SK-N-SH treated with all-trans-retinoic acid at 6 μM for 48 hours (cell line): ENCODE measurements around the gene FDX1.

Experiments
- ATAC-seq: fragments of 200-7000 bp; cut with Tn5 transposase; 3 replicates; pipeline ENCODE4 v1.9.1; 2020; ENCODE audit warnings: mild to moderate bottlenecking, moderate library complexity
- BACH2 ChIP-seq: fragments of 250-450 bp; sonication (Bioruptor Pico); IDR thresholded peaks from 2 replicates; pipeline ENCODE4 v1.9.0; 2021; ENCODE audit warnings: mild to moderate bottlenecking, borderline replicate concordance
- CREB5 ChIP-seq: fragments of 250-450 bp; sonication (Bioruptor Pico); IDR thresholded peaks from 2 replicates; pipeline ENCODE4 v1.5.1; 2020; ENCODE audit warnings: low read depth, mild to moderate bottlenecking, moderate library complexity
- CSDC2 ChIP-seq: fragments of 250-450 bp; sonication (Bioruptor Pico); IDR thresholded peaks from 2 replicates; pipeline ENCODE4 v1.5.0; 2020; ENCODE audit warnings: mild to moderate bottlenecking, moderate library complexity
- ESRRG ChIP-seq: fragments of 250-450 bp; sonication (Bioruptor Pico); IDR thresholded peaks from 2 replicates; pipeline ENCODE4 v1.6.1; 2021; ENCODE audit warnings: mild to moderate bottlenecking
- GLIS3 ChIP-seq: fragments of 250-450 bp; sonication (Bioruptor Pico); IDR thresholded peaks from 2 replicates; pipeline ENCODE4 v1.5.0; 2020; ENCODE audit warnings: mild to moderate bottlenecking, moderate library complexity
- ISL1 ChIP-seq: fragments of 250-450 bp; sonication (Bioruptor Pico); IDR thresholded peaks from 2 replicates; pipeline ENCODE4 v2.1.2; 2022; ENCODE audit warnings: mild to moderate bottlenecking, moderate library complexity
- OSR1 ChIP-seq: fragments of 250-450 bp; sonication (Bioruptor Pico); IDR thresholded peaks from 2 replicates; pipeline ENCODE4 v1.8.0; 2022; ENCODE audit warnings: moderate library complexity, mild to moderate bottlenecking, inconsistent platforms
- PATZ1 ChIP-seq: fragments of 250-450 bp; sonication (Bioruptor Pico); IDR thresholded peaks from 2 replicates; pipeline ENCODE4 v1.8.0; 2020; ENCODE audit warnings: mild to moderate bottlenecking, moderate library complexity, borderline replicate concordance
- PPARA ChIP-seq: fragments of 250-450 bp; sonication (Bioruptor Pico); IDR thresholded peaks from 2 replicates; pipeline ENCODE4 v1.5.0; 2020; ENCODE audit warnings: mild to moderate bottlenecking, borderline replicate concordance
- RARB ChIP-seq: fragments of 250-450 bp; sonication (Bioruptor Pico); IDR thresholded peaks from 2 replicates; pipeline ENCODE4 v1.8.0; 2021; ENCODE audit warnings: mild to moderate bottlenecking, moderate library complexity
- SNAI2 ChIP-seq: fragments of 250-450 bp; sonication (Bioruptor Pico); IDR thresholded peaks from 2 replicates; pipeline ENCODE4 v1.5.0; 2020; ENCODE audit warnings: mild to moderate bottlenecking, moderate library complexity
- TCF4 ChIP-seq: fragments of 250-450 bp; sonication (Bioruptor Pico); IDR thresholded peaks from 2 replicates; pipeline ENCODE4 v1.8.0; 2021; ENCODE audit warnings: mild to moderate bottlenecking, moderate library complexity, borderline replicate concordance
- TOX ChIP-seq: fragments of 250-450 bp; sonication (Bioruptor Pico); IDR thresholded peaks from 2 replicates; pipeline ENCODE4 v1.8.0; 2021; ENCODE audit warnings: mild to moderate bottlenecking, moderate library complexity, borderline replicate concordance
- TSHZ2 ChIP-seq: fragments of 250-450 bp; sonication (Bioruptor Pico); IDR thresholded peaks from 2 replicates; pipeline ENCODE4 v1.5.0; 2020; ENCODE audit warnings: mild to moderate bottlenecking, moderate library complexity
- ZC3H10 ChIP-seq: fragments of 250-450 bp; sonication (Bioruptor Pico); IDR thresholded peaks from 2 replicates; pipeline ENCODE4 v1.5.1; 2021; ENCODE audit warnings: mild to moderate bottlenecking, moderate library complexity
- ZFP3 ChIP-seq: fragments of 250-450 bp; sonication (Bioruptor Pico); IDR thresholded peaks from 2 replicates; pipeline ENCODE4 v1.5.0; 2020; ENCODE audit warnings: mild to moderate bottlenecking, moderate library complexity
- ZFP30 ChIP-seq: fragments of 450-650 bp; formaldehyde crosslinking; IDR thresholded peaks from 2 replicates; pipeline ENCODE4 v1.5.0; 2022; ENCODE audit warnings: mild to moderate bottlenecking, moderate library complexity
- ZNF565 ChIP-seq: fragments of 450-650 bp; formaldehyde crosslinking; conservative IDR thresholded peaks from 2 replicates; pipeline ENCODE4 v1.5.0; 2020; ENCODE audit warnings: low read depth, mild to moderate bottlenecking, moderate library complexity
- ZNF70 ChIP-seq: fragments of 450-650 bp; formaldehyde crosslinking; IDR thresholded peaks from 2 replicates; pipeline ENCODE4 v1.5.0; 2020; ENCODE audit warnings: mild to moderate bottlenecking, moderate library complexity
- ZNF8 ChIP-seq: fragments of 450-650 bp; formaldehyde crosslinking; IDR thresholded peaks from 2 replicates; pipeline ENCODE4 v1.5.0; 2020; ENCODE audit warnings: mild to moderate bottlenecking, moderate library complexity
- TF ChIP-seq, protein P1 (sequence below): fragments of 250-450 bp; sonication (Bioruptor Pico); IDR thresholded peaks from 2 replicates; pipeline ENCODE4 v1.5.1; 2021; ENCODE audit warnings: mild to moderate bottlenecking, moderate library complexity
- TF ChIP-seq, protein P2 (sequence below): fragments of 250-450 bp; sonication (Bioruptor Pico); IDR thresholded peaks from 2 replicates; pipeline ENCODE4 v1.8.0; 2021; ENCODE audit warnings: low read depth, mild to moderate bottlenecking, moderate library complexity, borderline replicate concordance

The FDX1 gene

DNA sequence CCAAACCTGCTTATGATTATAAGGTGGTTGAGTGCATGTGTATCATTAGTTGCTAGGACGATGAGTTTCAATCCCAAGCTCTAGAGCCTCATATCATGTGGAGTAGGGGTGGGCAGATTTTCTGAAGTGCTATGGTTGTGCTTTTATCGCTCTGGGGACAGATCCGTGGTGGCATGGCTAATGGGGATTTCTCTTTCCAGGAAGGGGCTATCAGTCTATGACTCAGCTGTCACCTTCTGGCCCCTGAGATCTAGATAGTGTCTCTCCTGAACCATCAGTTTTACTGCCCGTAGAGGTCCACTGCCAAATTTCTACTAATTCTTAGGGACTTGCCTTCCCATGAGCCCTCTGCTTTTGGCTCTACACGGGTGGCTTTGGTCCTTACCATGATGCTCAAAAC, 51.8 kb downstream of the FDX1 start (continued):
- no peak for TF ChIP-seq PATZ1 (CRISPR knock-in tag)
- TF ChIP-seq ISL1 (CRISPR knock-in tag), result no peak
- no peak for TF ChIP-seq BACH2
- TF ChIP-seq, all 23 proteins: peak for 0

- no peak for ATAC-seq
- TF ChIP-seq TCF4 (CRISPR knock-in tag) (no peak), CSDC2 (CRISPR knock-in tag) (no peak), BACH2 (no peak), OSR1 (no peak), ZFP3 (CRISPR knock-in tag) (no peak), RARB (CRISPR knock-in tag) (no peak), ZFP30 (CRISPR knock-in tag) (no peak), TSHZ2 (no peak), CREB5 (no peak), TOX (CRISPR knock-in tag) (no peak), GLIS3 (CRISPR knock-in tag) (no peak), ZC3H10 (CRISPR knock-in tag) (no peak), PATZ1 (CRISPR knock-in tag) (no peak), ISL1 (CRISPR knock-in tag) (no peak), ESRRG (CRISPR knock-in tag) (no peak), ZNF565 (CRISPR knock-in tag) (no peak)
- TF ChIP-seq, protein P1, sequence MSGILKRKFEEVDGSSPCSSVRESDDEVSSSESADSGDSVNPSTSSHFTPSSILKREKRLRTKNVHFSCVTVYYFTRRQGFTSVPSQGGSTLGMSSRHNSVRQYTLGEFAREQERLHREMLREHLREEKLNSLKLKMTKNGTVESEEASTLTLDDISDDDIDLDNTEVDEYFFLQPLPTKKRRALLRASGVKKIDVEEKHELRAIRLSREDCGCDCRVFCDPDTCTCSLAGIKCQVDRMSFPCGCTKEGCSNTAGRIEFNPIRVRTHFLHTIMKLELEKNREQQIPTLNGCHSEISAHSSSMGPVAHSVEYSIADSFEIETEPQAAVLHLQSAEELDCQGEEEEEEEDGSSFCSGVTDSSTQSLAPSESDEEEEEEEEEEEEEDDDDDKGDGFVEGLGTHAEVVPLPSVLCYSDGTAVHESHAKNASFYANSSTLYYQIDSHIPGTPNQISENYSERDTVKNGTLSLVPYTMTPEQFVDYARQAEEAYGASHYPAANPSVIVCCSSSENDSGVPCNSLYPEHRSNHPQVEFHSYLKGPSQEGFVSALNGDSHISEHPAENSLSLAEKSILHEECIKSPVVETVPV (CRISPR knock-in tag), result no peak
- TF ChIP-seq, protein P2, sequence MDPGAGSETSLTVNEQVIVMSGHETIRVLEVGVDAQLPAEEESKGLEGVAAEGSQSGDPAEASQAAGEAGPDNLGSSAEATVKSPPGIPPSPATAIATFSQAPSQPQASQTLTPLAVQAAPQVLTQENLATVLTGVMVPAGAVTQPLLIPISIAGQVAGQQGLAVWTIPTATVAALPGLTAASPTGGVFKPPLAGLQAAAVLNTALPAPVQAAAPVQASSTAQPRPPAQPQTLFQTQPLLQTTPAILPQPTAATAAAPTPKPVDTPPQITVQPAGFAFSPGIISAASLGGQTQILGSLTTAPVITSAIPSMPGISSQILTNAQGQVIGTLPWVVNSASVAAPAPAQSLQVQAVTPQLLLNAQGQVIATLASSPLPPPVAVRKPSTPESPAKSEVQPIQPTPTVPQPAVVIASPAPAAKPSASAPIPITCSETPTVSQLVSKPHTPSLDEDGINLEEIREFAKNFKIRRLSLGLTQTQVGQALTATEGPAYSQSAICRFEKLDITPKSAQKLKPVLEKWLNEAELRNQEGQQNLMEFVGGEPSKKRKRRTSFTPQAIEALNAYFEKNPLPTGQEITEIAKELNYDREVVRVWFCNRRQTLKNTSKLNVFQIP (CRISPR knock-in tag), result no peak
- TF ChIP-seq, all 23 proteins: peak for 0
Observed at GRCh38 chr11:110486156-110486555, 56.4 kb downstream of the FDX1 start.

- no peak for ATAC-seq
- TF ChIP-seq TOX (CRISPR knock-in tag), result no peak
- no peak for TF ChIP-seq PPARA
- no peak for TF ChIP-seq OSR1
- TF ChIP-seq ZNF565 (CRISPR knock-in tag), result no peak
- TF ChIP-seq, protein P1 (CRISPR knock-in tag), result no peak
- no peak for TF ChIP-seq SNAI2 (CRISPR knock-in tag)
- TF ChIP-seq ZNF70 (CRISPR knock-in tag), result no peak
- TF ChIP-seq CSDC2 (CRISPR knock-in tag), result no peak
- TF ChIP-seq ZNF8 (CRISPR knock-in tag), result no peak
- TF ChIP-seq ZFP30 (CRISPR knock-in tag), result no peak
- no peak for TF ChIP-seq ZFP3 (CRISPR knock-in tag)
- TF ChIP-seq PATZ1 (CRISPR knock-in tag), result no peak
- TF ChIP-seq CREB5, result no peak
- no peak for TF ChIP-seq ISL1 (CRISPR knock-in tag)
Observed at GRCh38 chr11:110488446-110488845, 58.7 kb downstream of the FDX1 start.
